ENCODE results near the gene TENM3.

TENM3 gene

DNA sequence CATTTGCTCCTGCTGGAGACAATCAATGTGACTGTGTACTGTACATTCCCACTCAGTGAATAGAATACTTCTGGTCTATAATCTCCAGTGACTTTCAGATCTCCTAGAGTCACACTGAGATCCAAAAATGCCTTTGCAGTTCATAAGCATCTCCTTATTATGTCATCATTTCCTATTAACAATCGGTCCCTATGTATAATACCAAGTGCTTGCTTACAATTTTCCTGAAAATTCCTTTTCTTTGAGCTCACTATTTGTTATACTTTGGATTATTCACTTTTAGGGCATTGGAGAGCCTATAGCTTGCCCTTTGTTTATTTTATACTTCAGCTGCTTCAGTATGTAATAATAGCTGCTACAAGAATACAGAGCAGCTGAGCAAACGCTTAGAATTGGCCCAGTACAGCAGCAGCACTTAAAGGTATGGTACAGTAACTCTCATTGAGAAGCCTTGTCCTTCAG, 361.0 kb downstream of the TENM3 start:
- FAIRE-seq (no peak), DNase-seq (ENCODE audit: insufficient read length, low spot score) (no peak)
- TF ChIP-seq, protein P1, sequence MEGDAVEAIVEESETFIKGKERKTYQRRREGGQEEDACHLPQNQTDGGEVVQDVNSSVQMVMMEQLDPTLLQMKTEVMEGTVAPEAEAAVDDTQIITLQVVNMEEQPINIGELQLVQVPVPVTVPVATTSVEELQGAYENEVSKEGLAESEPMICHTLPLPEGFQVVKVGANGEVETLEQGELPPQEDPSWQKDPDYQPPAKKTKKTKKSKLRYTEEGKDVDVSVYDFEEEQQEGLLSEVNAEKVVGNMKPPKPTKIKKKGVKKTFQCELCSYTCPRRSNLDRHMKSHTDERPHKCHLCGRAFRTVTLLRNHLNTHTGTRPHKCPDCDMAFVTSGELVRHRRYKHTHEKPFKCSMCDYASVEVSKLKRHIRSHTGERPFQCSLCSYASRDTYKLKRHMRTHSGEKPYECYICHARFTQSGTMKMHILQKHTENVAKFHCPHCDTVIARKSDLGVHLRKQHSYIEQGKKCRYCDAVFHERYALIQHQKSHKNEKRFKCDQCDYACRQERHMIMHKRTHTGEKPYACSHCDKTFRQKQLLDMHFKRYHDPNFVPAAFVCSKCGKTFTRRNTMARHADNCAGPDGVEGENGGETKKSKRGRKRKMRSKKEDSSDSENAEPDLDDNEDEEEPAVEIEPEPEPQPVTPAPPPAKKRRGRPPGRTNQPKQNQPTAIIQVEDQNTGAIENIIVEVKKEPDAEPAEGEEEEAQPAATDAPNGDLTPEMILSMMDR (IDR thresholded peaks at IDR 0.05; ENCODE audit: insufficient read depth, missing control alignments), result no peak

DNA sequence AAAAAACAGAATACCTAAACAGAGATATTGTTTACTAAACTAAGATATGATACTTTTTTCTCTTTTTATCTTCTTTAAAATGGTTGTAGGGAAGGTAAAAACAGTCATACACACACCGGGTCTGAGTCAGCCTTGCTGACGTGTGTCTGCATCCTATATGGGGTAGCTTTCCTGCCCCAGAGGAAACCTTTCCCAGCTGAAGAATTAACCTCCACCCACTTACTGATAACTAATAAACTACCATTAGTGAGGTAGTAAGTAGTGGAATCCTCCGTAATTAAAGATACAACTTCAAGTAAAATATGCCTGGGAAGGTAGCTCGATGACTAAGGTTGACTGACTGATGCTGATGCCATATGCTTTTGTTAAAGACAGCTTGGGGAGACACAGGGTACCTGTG, 361.8 kb downstream of the TENM3 start:
- no peak for DNase-seq (ENCODE audit: insufficient read length, low spot score)
- no peak for FAIRE-seq
- TF ChIP-seq, protein P1 (IDR thresholded peaks at IDR 0.05; ENCODE audit: insufficient read depth, missing control alignments), result no peak

DNA sequence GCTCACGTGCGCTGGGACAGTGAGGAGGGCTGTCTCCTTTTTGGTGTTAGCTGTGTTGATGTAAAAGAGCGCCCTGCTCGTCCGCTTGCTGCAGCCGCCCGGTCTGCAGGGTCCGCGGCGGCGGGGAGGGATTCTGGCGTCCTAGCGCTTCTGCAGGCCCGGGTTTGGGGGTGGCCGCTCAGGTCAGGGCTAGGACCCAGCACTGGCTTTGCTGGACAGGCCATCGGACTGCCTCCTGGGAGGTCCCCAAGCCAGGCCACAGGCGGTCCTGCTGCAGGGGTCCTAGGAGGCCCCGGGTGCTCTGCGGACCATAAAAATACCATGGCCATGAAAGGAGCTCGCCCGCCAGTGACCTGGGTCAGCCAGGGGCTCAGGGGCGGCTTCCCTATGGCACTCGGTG, 365.3 kb downstream of the TENM3 start:
- no peak for DNase-seq (ENCODE audit: insufficient read length, low spot score)
- no peak for FAIRE-seq
- TF ChIP-seq, protein P1 (IDR thresholded peaks at IDR 0.05; ENCODE audit: insufficient read depth, missing control alignments), result no peak

DNA sequence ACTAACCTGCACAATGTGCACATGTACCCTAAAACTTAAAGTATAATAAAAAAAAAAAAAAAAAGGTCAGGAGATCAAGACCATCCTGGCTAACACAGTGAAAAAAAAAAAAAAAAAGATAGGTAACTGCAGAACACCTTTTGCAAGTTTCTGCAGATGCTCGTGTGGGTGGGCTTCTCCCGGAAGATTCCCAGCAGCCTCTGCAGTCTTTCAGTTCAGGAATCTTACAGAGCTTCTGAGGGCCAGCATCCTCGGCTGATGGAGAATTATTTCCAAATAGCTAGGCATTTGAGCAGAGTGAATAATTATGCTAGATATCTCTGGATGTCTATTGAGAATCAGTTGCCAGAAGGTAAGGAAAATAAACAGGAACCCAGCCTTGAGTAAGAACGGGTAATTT, 373.3 kb downstream of the TENM3 start:
- DNase-seq (ENCODE audit: insufficient read length, low spot score) (no peak), FAIRE-seq (no peak)
- TF ChIP-seq, protein P1 (IDR thresholded peaks at IDR 0.05; ENCODE audit: insufficient read depth, missing control alignments), result no peak

DNA sequence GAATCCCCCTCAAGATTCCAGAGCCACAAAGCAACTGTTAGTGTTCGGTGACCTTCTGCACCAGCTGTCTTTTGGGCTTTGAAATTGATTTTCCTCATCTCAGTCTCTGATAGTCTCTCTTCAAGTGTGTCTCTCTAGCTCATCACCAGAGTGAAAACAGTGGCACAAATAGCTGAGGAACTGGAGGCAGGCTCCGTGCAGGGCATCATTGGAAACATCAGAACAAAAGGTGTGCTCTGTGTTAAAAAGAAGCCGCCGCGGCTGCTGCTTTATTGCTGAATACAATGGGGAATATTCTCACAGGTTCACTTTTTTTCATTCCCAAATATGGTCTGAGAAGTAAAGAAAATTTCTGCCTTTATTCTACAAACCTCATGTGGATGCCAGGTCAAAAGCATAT, 376.5 kb downstream of the TENM3 start:
- no peak for FAIRE-seq
- TF ChIP-seq, protein P1 (IDR thresholded peaks at IDR 0.05; ENCODE audit: insufficient read depth, missing control alignments), result no peak
- no peak for DNase-seq (ENCODE audit: insufficient read length, low spot score)

DNA sequence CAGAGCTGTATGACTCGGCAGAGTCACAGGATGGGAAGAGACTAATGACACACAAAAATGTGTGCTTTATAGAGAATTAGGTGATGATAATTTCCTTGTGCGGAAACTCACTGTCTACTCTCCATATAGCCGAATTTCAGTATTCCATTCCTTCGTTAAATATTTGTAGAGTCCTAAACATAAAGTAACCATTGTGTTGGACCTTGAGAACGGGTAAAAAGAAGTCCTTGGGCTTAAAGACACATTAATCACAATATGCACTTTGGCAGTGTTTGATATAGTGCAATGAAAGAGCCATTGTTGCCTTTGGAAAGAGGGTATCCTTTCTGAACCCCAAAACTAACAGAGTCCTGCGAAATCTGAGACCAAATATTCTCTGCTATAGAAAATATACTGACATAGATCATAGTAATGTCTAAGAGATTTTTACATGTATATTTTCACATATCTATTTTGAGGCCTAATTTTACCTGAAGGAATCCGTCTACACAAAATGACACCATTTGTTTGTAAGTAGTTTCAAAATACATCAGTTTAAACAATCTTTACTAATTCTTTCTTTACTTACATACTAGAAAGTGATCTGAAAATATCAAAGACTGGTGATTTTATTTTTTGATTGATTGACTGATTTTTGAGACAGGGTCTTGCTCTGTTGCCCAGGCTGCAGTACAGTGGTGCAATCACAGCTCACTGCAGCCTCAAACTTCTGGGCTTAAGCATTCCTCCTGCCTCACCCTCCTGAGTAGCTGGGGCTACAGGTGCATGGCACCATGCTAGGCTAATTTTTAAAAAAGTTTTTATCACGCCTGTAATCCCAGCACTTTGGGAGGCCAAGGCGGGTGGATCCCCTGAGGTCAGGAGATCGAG, 377.1 kb downstream of the TENM3 start:
- FAIRE-seq, result no peak
- DNase-seq (ENCODE audit: insufficient read length, low spot score), result no peak

More for the DNA sequence above, 377.1 kb downstream of the TENM3 start:
- TF ChIP-seq, protein P1 (IDR thresholded peaks at IDR 0.05; ENCODE audit: insufficient read depth, missing control alignments), result no peak

All from D721Med (cell line).